ENCODE results near the gene STXBP4. TPM values are rescaled to one million over a fixed set of nuclear protein-coding genes. Genes with fewer than 3 reads are reported as not detected.

The STXBP4 gene
- polyA plus RNA-seq, 1 experiment = 9.7 TPM

DNA sequence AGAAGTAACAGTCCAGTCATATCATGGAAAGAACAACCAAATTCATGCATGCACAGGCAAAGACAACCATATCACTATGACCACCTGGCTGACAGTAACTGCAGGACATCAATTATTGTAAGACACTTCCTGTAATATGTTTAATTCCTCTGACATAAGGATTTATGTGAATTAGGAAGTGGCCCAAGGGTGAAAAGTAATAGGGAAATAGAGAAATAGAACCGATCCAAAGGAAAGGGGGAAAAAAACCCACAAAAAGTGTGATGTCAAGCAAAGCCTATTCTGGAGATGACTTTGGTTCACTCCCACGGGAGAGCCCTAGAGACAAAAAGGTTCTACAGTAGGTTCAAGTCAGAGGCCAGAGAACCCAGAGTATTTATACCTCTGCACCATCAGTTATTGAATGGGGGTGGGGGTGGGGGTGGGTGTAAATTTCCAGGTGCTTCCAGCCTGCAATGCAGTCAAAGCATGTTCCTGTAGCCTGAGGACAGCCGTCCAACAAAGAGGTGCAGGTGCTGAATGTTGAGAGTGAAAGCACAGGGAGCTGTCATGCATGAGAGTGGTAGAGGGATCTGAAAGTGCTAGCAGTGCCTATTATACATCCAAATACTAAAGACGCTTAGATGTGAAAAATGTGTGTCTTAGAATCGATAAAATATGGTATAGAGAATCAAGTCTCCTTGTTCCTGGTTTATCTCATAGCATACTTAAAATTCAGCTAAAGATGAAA lies 200.6 kb downstream of the STXBP4 start:
- H3K9me3 ChIP-seq (ENCODE audit: control insufficient read depth, insufficient read depth, low read length) = no peaks in the 10 kb centered on the region
- H3K27me3 ChIP-seq (ENCODE audit: control insufficient read depth, insufficient read depth, low read length) = no peaks in the 10 kb centered on the region
- POLR2A ChIA-PET = no interaction called here
- H3K27ac ChIP-seq (ENCODE audit: low read depth, low read length) = no peak overlapping the region
- H3K4me3 ChIP-seq (ENCODE audit: low read depth, low read length) = no peak overlapping the region
- CTCF ChIA-PET = no interaction called here
- TF ChIP-seq, protein P1, sequence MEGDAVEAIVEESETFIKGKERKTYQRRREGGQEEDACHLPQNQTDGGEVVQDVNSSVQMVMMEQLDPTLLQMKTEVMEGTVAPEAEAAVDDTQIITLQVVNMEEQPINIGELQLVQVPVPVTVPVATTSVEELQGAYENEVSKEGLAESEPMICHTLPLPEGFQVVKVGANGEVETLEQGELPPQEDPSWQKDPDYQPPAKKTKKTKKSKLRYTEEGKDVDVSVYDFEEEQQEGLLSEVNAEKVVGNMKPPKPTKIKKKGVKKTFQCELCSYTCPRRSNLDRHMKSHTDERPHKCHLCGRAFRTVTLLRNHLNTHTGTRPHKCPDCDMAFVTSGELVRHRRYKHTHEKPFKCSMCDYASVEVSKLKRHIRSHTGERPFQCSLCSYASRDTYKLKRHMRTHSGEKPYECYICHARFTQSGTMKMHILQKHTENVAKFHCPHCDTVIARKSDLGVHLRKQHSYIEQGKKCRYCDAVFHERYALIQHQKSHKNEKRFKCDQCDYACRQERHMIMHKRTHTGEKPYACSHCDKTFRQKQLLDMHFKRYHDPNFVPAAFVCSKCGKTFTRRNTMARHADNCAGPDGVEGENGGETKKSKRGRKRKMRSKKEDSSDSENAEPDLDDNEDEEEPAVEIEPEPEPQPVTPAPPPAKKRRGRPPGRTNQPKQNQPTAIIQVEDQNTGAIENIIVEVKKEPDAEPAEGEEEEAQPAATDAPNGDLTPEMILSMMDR (IDR thresholded peaks at IDR 0.05; ENCODE audit: low read depth, low read length) = no peak
- no peak for DNase-seq (ENCODE audit: low read depth, low spot score)

DNA sequence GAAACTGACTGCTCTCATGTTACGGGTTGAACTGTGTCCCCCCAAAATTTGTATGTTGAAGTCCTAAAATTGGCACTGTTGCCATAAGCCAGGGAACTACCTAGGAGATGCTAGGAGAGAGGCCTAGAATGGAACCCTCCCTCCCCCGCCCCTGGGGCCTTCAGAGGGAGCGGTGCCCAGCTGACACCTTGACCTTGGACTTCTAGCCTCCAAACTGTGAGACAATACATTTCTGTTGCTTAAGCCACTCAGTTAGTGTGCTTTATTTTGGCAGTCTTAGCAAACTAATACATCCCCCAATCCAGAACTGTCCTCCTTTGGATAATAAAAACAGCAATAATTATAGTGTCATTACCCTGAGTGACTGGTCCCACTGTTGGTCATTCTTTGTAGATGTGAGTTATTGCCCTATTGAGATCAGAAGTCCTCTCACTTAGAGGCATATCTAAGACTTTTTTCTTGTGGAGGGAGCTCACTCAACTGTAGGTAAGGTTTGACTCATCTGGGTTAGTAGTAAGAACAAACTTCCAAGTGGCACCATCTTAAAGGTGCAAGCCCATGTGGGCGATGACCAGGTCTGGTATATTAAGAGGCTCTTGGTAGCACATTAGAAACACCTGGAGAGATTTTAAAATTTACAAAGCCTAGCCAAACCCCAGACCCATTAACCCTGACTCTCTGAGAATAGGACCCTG lies 203.2 kb downstream of the STXBP4 start:
- no peaks in the 10 kb centered on the region for H3K9me3 ChIP-seq (ENCODE audit: control insufficient read depth, insufficient read depth, low read length)
- TF ChIP-seq, protein P1 (IDR thresholded peaks at IDR 0.05; ENCODE audit: low read depth, low read length) = no peak
- CTCF ChIA-PET = no interaction called here
- H3K27ac ChIP-seq (ENCODE audit: low read depth, low read length) = no peak overlapping the region
- H3K4me3 ChIP-seq (ENCODE audit: low read depth, low read length) = no peak overlapping the region
- POLR2A ChIA-PET = no interaction called here
- H3K27me3 ChIP-seq (ENCODE audit: control insufficient read depth, insufficient read depth, low read length) = no peaks in the 10 kb centered on the region
- no peak for DNase-seq (ENCODE audit: low read depth, low spot score)

DNA sequence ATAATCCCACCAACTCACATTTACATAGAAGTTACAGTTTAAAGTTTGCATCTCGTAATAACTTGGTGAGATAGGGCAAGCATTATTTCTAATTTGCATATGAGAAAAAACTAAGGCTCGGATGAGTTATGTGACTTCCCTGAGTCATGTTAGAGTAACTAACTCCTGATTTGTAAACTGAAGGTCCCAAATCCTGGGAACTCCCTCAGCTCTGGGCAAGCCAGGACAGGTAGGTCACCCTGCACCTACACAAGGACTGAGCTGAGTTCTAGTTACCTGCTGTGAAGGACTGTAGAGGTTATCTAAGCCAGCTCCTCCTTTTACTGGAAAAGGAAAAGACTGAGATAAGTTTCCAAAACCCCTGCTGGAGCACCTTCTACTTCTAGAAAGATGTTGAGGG lies 204.0 kb downstream of the STXBP4 start:
- no peaks in the 10 kb centered on the region for H3K27me3 ChIP-seq (ENCODE audit: control insufficient read depth, insufficient read depth, low read length)
- H3K9me3 ChIP-seq (ENCODE audit: control insufficient read depth, insufficient read depth, low read length) = no peaks in the 10 kb centered on the region
- no peak overlapping the region for H3K4me3 ChIP-seq (ENCODE audit: low read depth, low read length)
- TF ChIP-seq, protein P1 (IDR thresholded peaks at IDR 0.05; ENCODE audit: low read depth, low read length) = no peak
- no peak overlapping the region for H3K27ac ChIP-seq (ENCODE audit: low read depth, low read length)
- ChIA-PET POLR2A (no interaction called here), CTCF (no interaction called here)
- no peak for DNase-seq (ENCODE audit: low read depth, low spot score)

DNA sequence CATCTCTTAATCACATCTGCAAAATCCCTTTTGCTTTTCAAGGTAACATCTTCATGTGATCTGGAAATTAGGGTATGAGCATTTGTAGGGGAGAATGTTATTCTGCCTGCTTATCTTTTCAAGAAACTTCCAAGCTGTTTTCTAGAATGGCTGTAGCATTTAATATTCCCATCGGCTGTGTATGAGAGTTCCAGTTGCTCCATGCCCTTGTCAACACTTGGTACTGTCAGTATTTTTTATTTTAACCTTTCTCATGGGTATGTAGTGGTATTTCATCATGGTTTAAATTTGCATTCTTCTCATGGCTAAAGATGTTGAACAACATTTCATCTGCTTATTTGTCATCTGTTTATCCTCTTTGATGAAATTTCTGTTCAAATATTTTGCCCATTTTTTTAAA lies 205.6 kb downstream of the STXBP4 start:
- DNase-seq (ENCODE audit: low read depth, low spot score) = no peak
- H3K9me3 ChIP-seq (ENCODE audit: control insufficient read depth, insufficient read depth, low read length) = no peaks in the 10 kb centered on the region
- H3K27ac ChIP-seq (ENCODE audit: low read depth, low read length) = no peak overlapping the region
- H3K4me3 ChIP-seq (ENCODE audit: low read depth, low read length) = no peak overlapping the region
- TF ChIP-seq, protein P1 (IDR thresholded peaks at IDR 0.05; ENCODE audit: low read depth, low read length) = no peak
- CTCF ChIA-PET = no interaction called here
- POLR2A ChIA-PET = no interaction called here
- no peaks in the 10 kb centered on the region for H3K27me3 ChIP-seq (ENCODE audit: control insufficient read depth, insufficient read depth, low read length)

DNA sequence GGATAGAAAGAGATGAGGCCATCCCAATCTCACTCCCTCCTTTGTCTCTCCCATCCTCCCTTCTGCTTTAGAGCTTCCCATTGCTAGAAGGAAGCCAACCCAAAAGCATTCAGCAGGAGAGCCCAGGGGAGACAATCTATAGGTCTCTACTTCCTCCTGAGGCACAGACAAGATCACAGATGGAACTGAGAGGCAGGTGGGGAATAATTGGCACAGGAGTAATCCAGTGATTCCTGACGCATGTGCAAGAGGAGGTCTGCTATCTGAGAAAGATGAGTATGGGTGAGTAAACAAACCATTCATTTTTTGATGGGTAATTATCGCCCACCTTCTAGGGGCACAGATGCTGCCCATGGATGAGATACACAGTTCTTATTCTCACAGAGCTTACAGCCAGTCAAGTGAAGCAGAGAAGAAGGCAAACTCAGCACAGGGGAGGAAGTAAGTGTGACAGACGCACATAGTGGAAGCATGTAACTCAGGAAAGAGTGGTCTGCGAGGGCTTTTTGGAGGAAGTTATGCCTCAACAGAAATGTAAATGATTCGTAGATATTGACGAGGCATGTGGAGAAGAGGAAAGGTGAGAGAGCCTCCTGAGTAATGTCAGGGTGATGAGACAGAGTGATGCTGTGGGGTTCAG lies 207.3 kb downstream of the STXBP4 start:
- Histone ChIP-seq H3K27me3 (ENCODE audit: control insufficient read depth, insufficient read depth, low read length) (no peaks in the 10 kb centered on the region), H3K27ac (ENCODE audit: low read depth, low read length) (no peak overlapping the region), H3K9me3 (ENCODE audit: control insufficient read depth, insufficient read depth, low read length) (no peaks in the 10 kb centered on the region), H3K4me3 (ENCODE audit: low read depth, low read length) (no peak overlapping the region)
- DNase-seq (ENCODE audit: low read depth, low spot score) = no peak
- TF ChIP-seq, protein P1 (IDR thresholded peaks at IDR 0.05; ENCODE audit: low read depth, low read length) = no peak
- POLR2A ChIA-PET = no interaction called here
- CTCF ChIA-PET = no interaction called here
